GM23338 (cell line): ENCODE data around the gene ARHGAP10. TPM values are rescaled to one million over a fixed set of nuclear protein-coding genes. Genes with fewer than 3 reads are reported as not detected.

ENCODE experiments used
- ATAC-seq: fragments of 200-7000 bp; cut with Tn5 transposase; 3 replicates; pipeline ENCODE4 v1.9.1; 2020
- DNase-seq: peaks from one replicate; pipeline ENCODE4 v3.0.0-alpha.2; 2015; ENCODE audit warnings: low spot score
- H2AFZ ChIP-seq: fragments of 200-600 bp; sonication (generic); 2 replicates; pipeline ENCODE4 v1.8.0; 2016; ENCODE audit warnings: antibody characterized with exemption, mild to moderate bottlenecking, moderate library complexity
- H3F3A ChIP-seq: fragments of 200-600 bp; sonication (generic); replicated peaks from 2 replicates; pipeline ENCODE4 v1.8.0; 2017; ENCODE audit warnings: antibody characterized with exemption, mixed run types, low read depth
- H3K27ac ChIP-seq: fragments of 200-600 bp; sonication (generic); 2 replicates; pipeline ENCODE4 v1.6.1; 2016; ENCODE audit warnings: low read depth
- H3K27me3 ChIP-seq: fragments of 200-600 bp; sonication (generic); 2 replicates; pipeline ENCODE4 v1.8.0; 2016; ENCODE audit warnings: mild to moderate bottlenecking, mixed run types, moderate library complexity; ENCODE audit not compliant: insufficient read depth
- H3K36me3 ChIP-seq: fragments of 200-600 bp; sonication (generic); 2 replicates; pipeline ENCODE4 v1.8.0; 2016; ENCODE audit warnings: mild to moderate bottlenecking; ENCODE audit not compliant: insufficient read depth
- H3K4me1 ChIP-seq: fragments of 200-600 bp; sonication (generic); 2 replicates; pipeline ENCODE4 v1.8.0; 2016; ENCODE audit warnings: mild to moderate bottlenecking, moderate library complexity; ENCODE audit not compliant: insufficient read depth
- H3K4me2 ChIP-seq: fragments of 200-600 bp; sonication (generic); 2 replicates; pipeline ENCODE4 v1.7.1; 2017; ENCODE audit warnings: mixed run types
- H3K4me3 ChIP-seq: fragments of 200-600 bp; sonication (generic); 2 replicates; pipeline ENCODE4 v1.6.1; 2016; ENCODE audit warnings: mixed run types
- H3K79me2 ChIP-seq: fragments of 200-600 bp; sonication (generic); replicated peaks from 2 replicates; pipeline ENCODE4 v1.8.0; 2017; ENCODE audit warnings: mild to moderate bottlenecking; ENCODE audit not compliant: insufficient read depth
- H3K9me2 ChIP-seq: fragments of 200-600 bp; sonication (generic); 2 replicates; pipeline ENCODE4 v1.8.0; 2017; ENCODE audit not compliant: insufficient read depth
- H4K20me1 ChIP-seq: fragments of 200-600 bp; sonication (generic); replicated peaks from 2 replicates; pipeline ENCODE4 v1.8.0; 2017; ENCODE audit warnings: mild to moderate bottlenecking; ENCODE audit not compliant: insufficient read depth
- H3K27ac Mint-ChIP-seq: 2 replicates; pipeline ENCODE4 v1.8.0; 2020; ENCODE audit warnings: inconsistent platforms, mild to moderate bottlenecking, moderate library complexity, mixed read lengths
- H3K27me3 Mint-ChIP-seq: 3 replicates; pipeline ENCODE4 v1.8.0; 2022; ENCODE audit warnings: low read depth, mild to moderate bottlenecking, moderate library complexity, mixed read lengths, inconsistent platforms; ENCODE audit not compliant: insufficient read depth, poor library complexity
- H3K36me3 Mint-ChIP-seq: 3 replicates; pipeline ENCODE4 v1.8.0; 2021; ENCODE audit warnings: low read depth, mild to moderate bottlenecking, inconsistent platforms, moderate library complexity, mixed read lengths
- H3K4me1 Mint-ChIP-seq: 3 replicates; pipeline ENCODE4 v1.8.0; 2020; ENCODE audit warnings: mild to moderate bottlenecking, inconsistent platforms, mixed read lengths
- H3K4me3 Mint-ChIP-seq: 3 replicates; pipeline ENCODE4 v1.8.0; 2021; ENCODE audit warnings: moderate library complexity, mild to moderate bottlenecking, inconsistent platforms, mixed read lengths
- H3K9me3 Mint-ChIP-seq: 3 replicates; pipeline ENCODE4 v1.8.0; 2020; ENCODE audit warnings: moderate library complexity, mild to moderate bottlenecking, inconsistent platforms, mixed read lengths
- CREB1 ChIP-seq: fragments of 250-450 bp; sonication (Bioruptor Pico); IDR thresholded peaks from 2 replicates; pipeline ENCODE4 v1.5.0; 2020; ENCODE audit warnings: low read depth, mild to moderate bottlenecking, moderate library complexity
- EZH2 ChIP-seq: fragments of 200-600 bp; sonication (generic); IDR thresholded peaks from one replicate; pipeline ENCODE4 v1.8.0; 2017; ENCODE audit warnings: antibody characterized with exemption, mild to moderate bottlenecking, low read depth; ENCODE audit not compliant: unreplicated experiment
- EZH2phosphoT487 ChIP-seq: fragments of 200-600 bp; sonication (generic); IDR thresholded peaks from one replicate; pipeline ENCODE4 v1.8.1; 2018; ENCODE audit warnings: antibody characterized with exemption; ENCODE audit not compliant: unreplicated experiment
- JUNB ChIP-seq: IDR thresholded peaks from one replicate; pipeline ENCODE4 v1.6.1; 2016; ENCODE audit warnings: antibody characterized with exemption; ENCODE audit not compliant: unreplicated experiment
- NANOG ChIP-seq: IDR thresholded peaks from 2 replicates; pipeline ENCODE4 v1.6.1; 2016; ENCODE audit warnings: antibody characterized with exemption, borderline replicate concordance
- POLR2AphosphoS5 ChIP-seq: IDR thresholded peaks from 2 replicates; pipeline ENCODE4 v1.6.1; 2016; ENCODE audit warnings: antibody characterized with exemption, low read depth
- STAT1 ChIP-seq: IDR thresholded peaks from one replicate; pipeline ENCODE4 v1.6.1; 2016; ENCODE audit warnings: antibody characterized with exemption; ENCODE audit not compliant: unreplicated experiment
- ZNF114 ChIP-seq: fragments of 250-450 bp; sonication (Bioruptor Pico); IDR thresholded peaks from 2 replicates; pipeline ENCODE4 v1.5.0; 2020; ENCODE audit warnings: mild to moderate bottlenecking, moderate library complexity
- ZNF331 ChIP-seq: fragments of 250-450 bp; sonication (Bioruptor Pico); IDR thresholded peaks from 2 replicates; pipeline ENCODE4 v1.5.0; 2020; ENCODE audit warnings: low read depth, mild to moderate bottlenecking, moderate library complexity
- polyA plus RNA-seq: library from polyadenylated mRNA; unstranded; fragments of >200 nt; fragmentation: Nextera tagmentation; extraction: Ambion mirVana; gene quantifications from 2 replicates; pipeline ENCODE4 v1.2.1, GENCODE V29; 2016
- total RNA-seq: library from RNA; depleted of rRNA; stranded (reverse); fragments of >200 nt; shearing (Covaris generic); gene quantifications from 2 replicates; pipeline ENCODE4 v1.2.3, GENCODE V29; 2014
- TF ChIP-seq, protein P1 (sequence below): IDR thresholded peaks from 2 replicates; pipeline ENCODE4 v1.6.1; 2016; ENCODE audit warnings: antibody characterized with exemption
- TF ChIP-seq, protein P2 (sequence below), 2 experiments: fragments of 200-600 bp in 1 of 2; sonication (generic) in 1 of 2; conservative IDR thresholded peaks; 2 replicates each; pipeline versions ENCODE4 v1.5.1 to v1.6.1; 2016 to 2017; ENCODE audit warnings: antibody characterized with exemption in 2 of 2, low read depth in 2 of 2, mild to moderate bottlenecking in 2 of 2, moderate library complexity in 1 of 2
- TF ChIP-seq, protein P3 (sequence below): fragments of 250-450 bp; sonication (Bioruptor Pico); IDR thresholded peaks from 2 replicates; pipeline ENCODE4 v1.5.0; 2020; ENCODE audit warnings: mild to moderate bottlenecking, moderate library complexity

Gene ARHGAP10
- total and polyA plus RNA-seq, 2 experiments from 2014 or later = 5.1 to 6.3 TPM

DNA sequence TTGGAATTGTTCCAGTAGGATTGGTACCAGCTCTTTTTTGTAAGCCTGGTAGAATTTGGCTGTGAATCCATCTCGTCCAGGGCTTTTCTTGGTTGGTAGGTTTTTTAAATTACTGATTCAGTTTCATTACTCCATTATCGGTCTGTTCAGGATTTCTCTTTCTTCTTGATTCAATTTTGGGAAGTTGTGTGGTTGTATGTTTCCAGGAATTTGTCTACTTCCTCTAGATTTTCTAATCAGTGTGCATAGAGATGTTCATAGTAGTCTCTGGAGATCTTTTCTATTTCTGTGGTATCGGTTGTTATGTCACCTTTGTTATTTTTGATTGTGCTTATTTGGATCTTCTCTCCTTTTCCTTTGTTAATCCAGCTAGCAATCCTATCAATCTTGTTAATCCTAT is 248.7 kb downstream of the ARHGAP10 start:
- Histone ChIP-seq H3F3A (no peaks in the 10 kb centered on the region), H3K4me3 (no peak overlapping the region), H3K79me2 (no peaks in the 10 kb centered on the region), H2AFZ (no peak overlapping the region), H3K36me3 (no peaks in the 10 kb centered on the region), H3K4me2 (no peak overlapping the region), H3K9me2 (no peaks in the 10 kb centered on the region), H4K20me1 (no peaks in the 10 kb centered on the region), H3K27ac (no peak overlapping the region), H3K27me3 (no peaks in the 10 kb centered on the region), H3K4me1 (peaks cover 5% of the 10 kb centered on the region; the same call in 1 of the 2 replicates)
- peaks cover 14% of the 10 kb centered on the region for H3K4me1 Mint-ChIP-seq
- peaks cover 7% of the 10 kb centered on the region; the same call in 1 of the 3 replicates for H3K36me3 Mint-ChIP-seq
- DNase-seq (no peak), ATAC-seq (no peak)
- peaks cover 6% of the 10 kb centered on the region for H3K9me3 Mint-ChIP-seq
- H3K4me3 Mint-ChIP-seq = no peak overlapping the region
- TF ChIP-seq ZNF114 = no peak
- peaks cover 3% of the 10 kb centered on the region for H3K27me3 Mint-ChIP-seq
- H3K27ac Mint-ChIP-seq = no peak overlapping the region

DNA sequence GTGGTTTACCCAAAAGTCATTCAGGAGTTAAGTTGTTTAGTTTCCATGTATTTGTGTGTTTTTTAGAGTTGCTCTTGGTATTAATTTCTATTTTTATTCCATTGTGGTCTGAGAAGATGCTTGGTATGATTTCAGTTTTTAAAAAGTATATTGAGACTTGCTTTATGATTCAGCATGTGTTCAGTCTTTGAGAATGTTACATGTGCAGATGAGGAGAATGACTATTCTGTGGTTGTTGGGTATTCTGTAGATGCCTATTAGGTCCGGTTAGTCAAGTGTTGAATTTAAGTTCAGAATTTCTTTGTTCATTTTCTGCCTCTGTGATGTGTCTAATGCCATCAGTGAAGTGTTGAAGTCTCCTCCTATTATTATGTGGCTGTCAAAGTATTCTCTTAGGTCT is 249.4 kb downstream of the ARHGAP10 start:
- no peaks in the 10 kb centered on the region for H3K27me3 ChIP-seq
- DNase-seq = no peak
- H3K4me3 Mint-ChIP-seq = no peak overlapping the region
- no peak overlapping the region for H3K27ac Mint-ChIP-seq
- peaks cover 11% of the 10 kb centered on the region for H3K4me1 Mint-ChIP-seq
- H3K79me2 ChIP-seq = no peaks in the 10 kb centered on the region
- peaks cover 4% of the 10 kb centered on the region; the same call in 1 of the 2 replicates for H3K4me1 ChIP-seq
- H3K27me3 Mint-ChIP-seq = peaks cover 5% of the 10 kb centered on the region
- H3K27ac ChIP-seq = no peak overlapping the region
- no peak overlapping the region for H3K4me2 ChIP-seq
- H3F3A ChIP-seq = no peaks in the 10 kb centered on the region
- H2AFZ ChIP-seq = no peak overlapping the region
- H3K9me3 Mint-ChIP-seq = peaks cover 6% of the 10 kb centered on the region
- no peaks in the 10 kb centered on the region for H3K36me3 ChIP-seq
- no peaks in the 10 kb centered on the region for H3K9me2 ChIP-seq
- peaks cover 7% of the 10 kb centered on the region; the same call in 1 of the 3 replicates for H3K36me3 Mint-ChIP-seq
- no peak overlapping the region for H3K4me3 ChIP-seq
- no peaks in the 10 kb centered on the region for H4K20me1 ChIP-seq
- ATAC-seq = no peak
- TF ChIP-seq STAT1 (no peak), CREB1 (CRISPR knock-in tag) (no peak), NANOG (no peak), ZNF331 (CRISPR knock-in tag) (no peak), EZH2phosphoT487 (no peak), EZH2 (no peak), JUNB (no peak), POLR2AphosphoS5 (no peak)
- TF ChIP-seq, protein P1, sequence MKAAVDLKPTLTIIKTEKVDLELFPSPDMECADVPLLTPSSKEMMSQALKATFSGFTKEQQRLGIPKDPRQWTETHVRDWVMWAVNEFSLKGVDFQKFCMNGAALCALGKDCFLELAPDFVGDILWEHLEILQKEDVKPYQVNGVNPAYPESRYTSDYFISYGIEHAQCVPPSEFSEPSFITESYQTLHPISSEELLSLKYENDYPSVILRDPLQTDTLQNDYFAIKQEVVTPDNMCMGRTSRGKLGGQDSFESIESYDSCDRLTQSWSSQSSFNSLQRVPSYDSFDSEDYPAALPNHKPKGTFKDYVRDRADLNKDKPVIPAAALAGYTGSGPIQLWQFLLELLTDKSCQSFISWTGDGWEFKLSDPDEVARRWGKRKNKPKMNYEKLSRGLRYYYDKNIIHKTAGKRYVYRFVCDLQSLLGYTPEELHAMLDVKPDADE = no peak
- TF ChIP-seq, protein P2, sequence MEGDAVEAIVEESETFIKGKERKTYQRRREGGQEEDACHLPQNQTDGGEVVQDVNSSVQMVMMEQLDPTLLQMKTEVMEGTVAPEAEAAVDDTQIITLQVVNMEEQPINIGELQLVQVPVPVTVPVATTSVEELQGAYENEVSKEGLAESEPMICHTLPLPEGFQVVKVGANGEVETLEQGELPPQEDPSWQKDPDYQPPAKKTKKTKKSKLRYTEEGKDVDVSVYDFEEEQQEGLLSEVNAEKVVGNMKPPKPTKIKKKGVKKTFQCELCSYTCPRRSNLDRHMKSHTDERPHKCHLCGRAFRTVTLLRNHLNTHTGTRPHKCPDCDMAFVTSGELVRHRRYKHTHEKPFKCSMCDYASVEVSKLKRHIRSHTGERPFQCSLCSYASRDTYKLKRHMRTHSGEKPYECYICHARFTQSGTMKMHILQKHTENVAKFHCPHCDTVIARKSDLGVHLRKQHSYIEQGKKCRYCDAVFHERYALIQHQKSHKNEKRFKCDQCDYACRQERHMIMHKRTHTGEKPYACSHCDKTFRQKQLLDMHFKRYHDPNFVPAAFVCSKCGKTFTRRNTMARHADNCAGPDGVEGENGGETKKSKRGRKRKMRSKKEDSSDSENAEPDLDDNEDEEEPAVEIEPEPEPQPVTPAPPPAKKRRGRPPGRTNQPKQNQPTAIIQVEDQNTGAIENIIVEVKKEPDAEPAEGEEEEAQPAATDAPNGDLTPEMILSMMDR (conservative IDR thresholded peaks at IDR 0.05; ENCODE audit: low read depth in 2 of 2) = no peak
- TF ChIP-seq, protein P3, sequence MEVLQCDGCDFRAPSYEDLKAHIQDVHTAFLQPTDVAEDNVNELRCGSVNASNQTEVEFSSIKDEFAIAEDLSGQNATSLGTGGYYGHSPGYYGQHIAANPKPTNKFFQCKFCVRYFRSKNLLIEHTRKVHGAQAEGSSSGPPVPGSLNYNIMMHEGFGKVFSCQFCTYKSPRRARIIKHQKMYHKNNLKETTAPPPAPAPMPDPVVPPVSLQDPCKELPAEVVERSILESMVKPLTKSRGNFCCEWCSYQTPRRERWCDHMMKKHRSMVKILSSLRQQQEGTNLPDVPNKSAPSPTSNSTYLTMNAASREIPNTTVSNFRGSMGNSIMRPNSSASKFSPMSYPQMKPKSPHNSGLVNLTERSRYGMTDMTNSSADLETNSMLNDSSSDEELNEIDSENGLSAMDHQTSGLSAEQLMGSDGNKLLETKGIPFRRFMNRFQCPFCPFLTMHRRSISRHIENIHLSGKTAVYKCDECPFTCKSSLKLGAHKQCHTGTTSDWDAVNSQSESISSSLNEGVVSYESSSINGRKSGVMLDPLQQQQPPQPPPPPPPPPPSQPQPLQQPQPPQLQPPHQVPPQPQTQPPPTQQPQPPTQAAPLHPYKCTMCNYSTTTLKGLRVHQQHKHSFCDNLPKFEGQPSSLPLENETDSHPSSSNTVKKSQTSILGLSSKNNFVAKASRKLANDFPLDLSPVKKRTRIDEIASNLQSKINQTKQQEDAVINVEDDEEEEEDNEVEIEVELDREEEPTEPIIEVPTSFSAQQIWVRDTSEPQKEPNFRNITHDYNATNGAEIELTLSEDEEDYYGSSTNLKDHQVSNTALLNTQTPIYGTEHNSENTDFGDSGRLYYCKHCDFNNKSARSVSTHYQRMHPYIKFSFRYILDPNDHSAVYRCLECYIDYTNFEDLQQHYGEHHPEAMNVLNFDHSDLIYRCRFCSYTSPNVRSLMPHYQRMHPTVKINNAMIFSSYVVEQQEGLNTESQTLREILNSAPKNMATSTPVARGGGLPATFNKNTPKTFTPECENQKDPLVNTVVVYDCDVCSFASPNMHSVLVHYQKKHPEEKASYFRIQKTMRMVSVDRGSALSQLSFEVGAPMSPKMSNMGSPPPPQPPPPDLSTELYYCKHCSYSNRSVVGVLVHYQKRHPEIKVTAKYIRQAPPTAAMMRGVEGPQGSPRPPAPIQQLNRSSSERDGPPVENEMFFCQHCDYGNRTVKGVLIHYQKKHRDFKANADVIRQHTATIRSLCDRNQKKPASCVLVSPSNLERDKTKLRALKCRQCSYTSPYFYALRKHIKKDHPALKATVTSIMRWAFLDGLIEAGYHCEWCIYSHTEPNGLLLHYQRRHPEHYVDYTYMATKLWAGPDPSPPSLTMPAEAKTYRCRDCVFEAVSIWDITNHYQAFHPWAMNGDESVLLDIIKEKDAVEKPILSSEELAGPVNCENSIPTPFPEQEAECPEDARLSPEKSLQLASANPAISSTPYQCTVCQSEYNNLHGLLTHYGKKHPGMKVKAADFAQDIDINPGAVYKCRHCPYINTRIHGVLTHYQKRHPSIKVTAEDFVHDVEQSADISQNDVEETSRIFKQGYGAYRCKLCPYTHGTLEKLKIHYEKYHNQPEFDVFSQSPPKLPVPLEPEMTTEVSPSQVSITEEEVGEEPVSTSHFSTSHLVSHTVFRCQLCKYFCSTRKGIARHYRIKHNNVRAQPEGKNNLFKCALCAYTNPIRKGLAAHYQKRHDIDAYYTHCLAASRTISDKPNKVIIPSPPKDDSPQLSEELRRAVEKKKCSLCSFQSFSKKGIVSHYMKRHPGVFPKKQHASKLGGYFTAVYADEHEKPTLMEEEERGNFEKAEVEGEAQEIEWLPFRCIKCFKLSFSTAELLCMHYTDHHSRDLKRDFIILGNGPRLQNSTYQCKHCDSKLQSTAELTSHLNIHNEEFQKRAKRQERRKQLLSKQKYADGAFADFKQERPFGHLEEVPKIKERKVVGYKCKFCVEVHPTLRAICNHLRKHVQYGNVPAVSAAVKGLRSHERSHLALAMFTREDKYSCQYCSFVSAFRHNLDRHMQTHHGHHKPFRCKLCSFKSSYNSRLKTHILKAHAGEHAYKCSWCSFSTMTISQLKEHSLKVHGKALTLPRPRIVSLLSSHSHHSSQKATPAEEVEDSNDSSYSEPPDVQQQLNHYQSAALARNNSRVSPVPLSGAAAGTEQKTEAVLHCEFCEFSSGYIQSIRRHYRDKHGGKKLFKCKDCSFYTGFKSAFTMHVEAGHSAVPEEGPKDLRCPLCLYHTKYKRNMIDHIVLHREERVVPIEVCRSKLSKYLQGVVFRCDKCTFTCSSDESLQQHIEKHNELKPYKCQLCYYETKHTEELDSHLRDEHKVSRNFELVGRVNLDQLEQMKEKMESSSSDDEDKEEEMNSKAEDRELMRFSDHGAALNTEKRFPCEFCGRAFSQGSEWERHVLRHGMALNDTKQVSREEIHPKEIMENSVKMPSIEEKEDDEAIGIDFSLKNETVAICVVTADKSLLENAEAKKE (CRISPR knock-in tag) = no peak
